K562 (cell line): ENCODE measurements around the gene NCOA3.
"Not testable (repeated sequence)": the region's sequence is repeated elsewhere in the genome, so short reads cannot be mapped to it uniquely, and the experiment has no call there.

Experiments used
- ARID4B ChIP-seq: sonication (generic); formaldehyde crosslinking; IDR thresholded peaks from 2 replicates; pipeline ENCODE4 v1.8.0; 2022; ENCODE audit warnings: mild to moderate bottlenecking, missing genetic modification reagents
- BRD4 ChIP-seq: fragments of 200-600 bp; sonication (generic); IDR thresholded peaks from 2 replicates; pipeline ENCODE4 v1.6.1; 2017; ENCODE audit warnings: inconsistent platforms
- CTCF ChIP-seq, 3 experiments: IDR thresholded peaks in 2 of 3; conservative IDR thresholded peaks in 1 of 3; 2 replicates each; pipeline ENCODE4 v1.5.1; 2011 to 2012; ENCODE audit warnings: low read length in 3 of 3, mild to moderate bottlenecking in 3 of 3, control low read depth in 2 of 3, improper control_type of control experiment in 1 of 3, inconsistent platforms in 1 of 3, low read depth in 1 of 3, mixed read lengths in 1 of 3, moderate library complexity in 1 of 3; ENCODE audit not compliant: insufficient read depth in 2 of 3
- E2F5 ChIP-seq: sonication (generic); formaldehyde crosslinking; IDR thresholded peaks from 2 replicates; pipeline ENCODE4 v1.8.0; 2022; ENCODE audit warnings: mild to moderate bottlenecking, missing genetic modification reagents
- EHMT2 ChIP-seq: fragments of 450-650 bp; IDR thresholded peaks from 2 replicates; pipeline ENCODE4 v1.6.1; 2018; ENCODE audit warnings: antibody characterized with exemption
- HIVEP1 ChIP-seq: fragments of 250-450 bp; sonication (Bioruptor Pico); IDR thresholded peaks from 2 replicates; pipeline ENCODE4 v1.4.0; 2020; ENCODE audit warnings: mild to moderate bottlenecking
- MNT ChIP-seq, 2 experiments: fragments of 450-650 bp; conservative IDR thresholded peaks; 2 replicates each; pipeline ENCODE4 v1.6.1; 2017; ENCODE audit warnings: mild to moderate bottlenecking in 2 of 2, moderate library complexity in 2 of 2
- POLR2A ChIP-seq: fragments of 450-650 bp; conservative IDR thresholded peaks from 2 replicates; pipeline ENCODE4 v1.6.1; 2016
- RBBP5 ChIP-seq: fragments of 200-600 bp; sonication (generic); IDR thresholded peaks from 2 replicates; pipeline ENCODE4 v1.6.1; 2012; ENCODE audit warnings: borderline replicate concordance, mild to moderate bottlenecking, low read length, control low read depth, inconsistent platforms; ENCODE audit not compliant: insufficient read depth, poor library complexity, severe bottlenecking
- SFPQ ChIP-seq: fragments of 200-400 bp; formaldehyde crosslinking; IDR thresholded peaks from 2 replicates; pipeline ENCODE4 v1.6.1; 2017; ENCODE audit warnings: mild to moderate bottlenecking, low read depth, low read length, moderate library complexity
- YY1 ChIP-seq, 3 experiments: IDR thresholded peaks; 2 replicates each; pipeline ENCODE4 v1.6.1; 2011; ENCODE audit warnings: low read length in 2 of 3, mild to moderate bottlenecking in 2 of 3, moderate library complexity in 2 of 3, borderline replicate concordance in 1 of 3, control low read depth in 1 of 3, low read depth in 1 of 3; ENCODE audit not compliant: insufficient read depth in 3 of 3, insufficient replicate concordance in 2 of 3, control insufficient read depth in 1 of 3, insufficient read length in 1 of 3; ENCODE audit errors: extremely low read depth in 1 of 3
- ZBTB26 ChIP-seq: fragments of 450-650 bp; formaldehyde crosslinking; IDR thresholded peaks from 2 replicates; pipeline ENCODE4 v1.4.0; 2022; ENCODE audit warnings: missing genetic modification characterization

GRCh38 chr20:47460761-47461112, 41.0 kb upstream of the NCOA3 start:
- not testable (repeated sequence) for TF ChIP-seq SFPQ; YY1 (IDR thresholded peaks at IDR 0.05; ENCODE audit: borderline replicate concordance in 1 of 3, control insufficient read depth in 1 of 3, extremely low read depth in 1 of 3, insufficient read depth in 3 of 3, insufficient read length in 1 of 3, insufficient replicate concordance in 2 of 3, low read depth in 1 of 3, low read length in 2 of 3); POLR2A; HIVEP1 (CRISPR knock-in tag); EHMT2; E2F5 (CRISPR knock-in tag); MNT (conservative IDR thresholded peaks at IDR 0.05); CTCF (IDR thresholded peaks at IDR 0.05 in 2 of 3, conservative IDR thresholded peaks at IDR 0.05 in 1 of 3; ENCODE audit: insufficient read depth in 2 of 3, low read depth in 1 of 3, low read length in 3 of 3); ZBTB26 (CRISPR knock-in tag); RBBP5; BRD4; ARID4B
